HepG2 (cell line): ENCODE measurements around the gene SDC3. TPM values are rescaled to one million over a fixed set of nuclear protein-coding genes. Genes with fewer than 3 reads are reported as not detected.

Experiments used
- ATAC-seq: fragments of 200-7000 bp; cut with Tn5 transposase; 3 replicates; pipeline ENCODE4 v1.9.1; 2020; ENCODE audit warnings: mild to moderate bottlenecking, moderate library complexity
- BruUV-seq: library from RNA; stranded (reverse); fragments of 400-500 nt; replicated peaks from 2 replicates; lab custom pipeline; 2021; lab: Mats Ljungman, UMichigan
- CTCF ChIA-PET: fragments of 300-600 bp; formaldehyde crosslinking; extraction: SDS; loops from one replicate; lab custom pipeline; 2021; ENCODE audit warnings: low total read pairs, inconsistent platforms, low intra/inter-chr PET ratio; lab: Yijun Ruan, JAX
- POLR2A ChIA-PET: fragments of 350-600 bp; sonication (Branson Sonifier 250); formaldehyde crosslinking; loops from one replicate; lab custom pipeline; 2020; ENCODE audit warnings: antibody characterized with exemption, inconsistent platforms; lab: Yijun Ruan, JAX
- DNase-seq: peaks from one replicate; pipeline ENCODE4 v3.0.0-alpha.2; 2015; ENCODE audit warnings: low spot score
- FAIRE-seq: peaks from 3 replicates; lab custom pipeline; 2011; peaks lifted over from hg19 to GRCh38; lab: Jason Lieb, UNC
- H2AFZ ChIP-seq: one replicate; pipeline ENCODE4 v1.6.1; 2011; ENCODE audit warnings: low read length, inconsistent platforms
- H3K27ac ChIP-seq: fragments of 300-600 bp; 3 replicates; pipeline ENCODE4 v1.8.0; 2011; ENCODE audit warnings: mixed run types, mild to moderate bottlenecking, mixed read lengths, low read length, inconsistent platforms; ENCODE audit not compliant: insufficient read depth; ENCODE audit errors: extremely low read length
- H3K27me3 ChIP-seq, 2 experiments: fragments of 200-600 bp in 1 of 2; 2 replicates in 1 of 2; 3 replicates in 1 of 2; pipeline versions ENCODE4 v1.6.0 to v1.8.0; 2011; ENCODE audit warnings: low read length in 2 of 2, mild to moderate bottlenecking in 2 of 2, moderate library complexity in 2 of 2, inconsistent platforms in 1 of 2; ENCODE audit not compliant: insufficient read depth in 2 of 2, control insufficient read depth in 1 of 2
- H3K36me3 ChIP-seq, 2 experiments: fragments of 200-600 bp in 1 of 2; replicated peaks in 1 of 2; 2 replicates in 1 of 2; 3 replicates in 1 of 2; pipeline versions ENCODE4 v1.5.1 to v1.8.0; 2011; ENCODE audit warnings: low read length in 2 of 2, inconsistent platforms in 1 of 2; ENCODE audit not compliant: insufficient read depth in 2 of 2, control insufficient read depth in 1 of 2
- H3K4me1 ChIP-seq: 2 replicates; pipeline ENCODE4 v1.5.1; 2012; ENCODE audit warnings: low read length, inconsistent platforms; ENCODE audit not compliant: insufficient read depth
- H3K4me2 ChIP-seq: 2 replicates; pipeline ENCODE4 v1.6.0; 2011; ENCODE audit warnings: low read depth, low read length, inconsistent platforms
- H3K4me3 ChIP-seq, 3 experiments: fragments of 200-600 bp in 1 of 3; sonication (generic), shearing (Covaris generic) in 1 of 3; replicated peaks in 1 of 3; 2 replicates each; pipeline ENCODE4 v1.5.1; 2011 to 2016; ENCODE audit warnings: low read length in 3 of 3, inconsistent platforms in 2 of 3, low read depth in 2 of 3, mild to moderate bottlenecking in 2 of 3, control low read depth in 1 of 3, mixed read lengths in 1 of 3; ENCODE audit not compliant: insufficient read depth in 1 of 3
- H3K79me2 ChIP-seq: one replicate; pipeline ENCODE4 v1.6.1; 2011; ENCODE audit warnings: low read length, inconsistent platforms; ENCODE audit not compliant: insufficient read depth
- H3K9ac ChIP-seq: 2 replicates; pipeline ENCODE4 v1.6.0; 2011; ENCODE audit warnings: mild to moderate bottlenecking, low read depth, low read length, inconsistent platforms; ENCODE audit not compliant: insufficient read depth
- H3K9me3 ChIP-seq: 2 replicates; pipeline ENCODE4 v1.5.1; 2012; ENCODE audit warnings: mild to moderate bottlenecking, low read length
- H4K20me1 ChIP-seq: 2 replicates; pipeline ENCODE4 v1.6.0; 2011; ENCODE audit warnings: inconsistent platforms, mild to moderate bottlenecking, low read length, moderate library complexity; ENCODE audit not compliant: insufficient read depth
- ARID5B ChIP-seq: IDR thresholded peaks from 2 replicates; pipeline ENCODE4 v1.4.0; 2020; ENCODE audit warnings: mild to moderate bottlenecking, missing genetic modification reagents
- PITX1 ChIP-seq: sonication (generic); formaldehyde crosslinking; IDR thresholded peaks from 2 replicates; pipeline ENCODE4 v1.5.1; 2020; ENCODE audit warnings: mild to moderate bottlenecking, missing genetic modification reagents
- SP4 ChIP-seq: sonication (generic); formaldehyde crosslinking; IDR thresholded peaks from 2 replicates; pipeline ENCODE4 v1.8.1; 2023; ENCODE audit warnings: mild to moderate bottlenecking, missing genetic modification reagents
- TFAP4 ChIP-seq: sonication (generic); IDR thresholded peaks from 2 replicates; pipeline ENCODE4 v1.6.1; 2016; ENCODE audit warnings: low read depth, borderline replicate concordance
- ZBTB38 ChIP-seq: sonication (generic); formaldehyde crosslinking; IDR thresholded peaks from 2 replicates; pipeline ENCODE4 v1.5.1; 2020; ENCODE audit warnings: mild to moderate bottlenecking, missing genetic modification reagents
- ZMAT5 ChIP-seq: sonication (generic); formaldehyde crosslinking; IDR thresholded peaks from 2 replicates; pipeline ENCODE4 v1.5.0; 2020; ENCODE audit warnings: mild to moderate bottlenecking, low read depth, missing genetic modification reagents, borderline replicate concordance
- ZNF225 ChIP-seq: sonication (generic); formaldehyde crosslinking; IDR thresholded peaks from 2 replicates; pipeline ENCODE4 v1.4.0; 2020; ENCODE audit warnings: mild to moderate bottlenecking, missing genetic modification reagents
- ZNF282 ChIP-seq: fragments of 450-650 bp; IDR thresholded peaks from 2 replicates; pipeline ENCODE4 v1.6.1; 2018; ENCODE audit not compliant: partially characterized antibody
- ZNF83 ChIP-seq: sonication (generic); formaldehyde crosslinking; IDR thresholded peaks from 2 replicates; pipeline ENCODE4 v1.4.0; 2020; ENCODE audit warnings: missing genetic modification reagents, mild to moderate bottlenecking, borderline replicate concordance
- WGBS: methylation state at CpG from one replicate; pipeline ENCODE4 v1.1.6; 2017; ENCODE audit warnings: low lambda C conversion rate; 5-methylcytosine and 5-hydroxymethylcytosine counted together
- in situ Hi-C: cut with HindIII; loops from 2 replicates; pipeline ENCODE4 v1.10.0; 2017; ENCODE audit warnings: low pct_unique_long_range_greater_than_20kb; ENCODE audit not compliant: extremely low pct_ligation_motif_present
- intact Hi-C: fragments of 100-400 bp; cut with micrococcal nuclease; formaldehyde crosslinking; loops from one replicate; pipeline ENCODE4 v1.10.0; 2022; ENCODE audit not compliant: unreplicated experiment
- polyA plus RNA-seq, 8 experiments: library from polyadenylated mRNA; depleted of rRNA in 3 of 8; stranded (reverse) in 7 of 8; unstranded in 1 of 8; fragments of >200 nt; fragmentation: Illumina TruSeq in 4 of 8; extraction: Trizol in 4 of 8; gene quantifications; 2 replicates each; pipeline versions ENCODE4 v1.2.1 to v1.2.3, GENCODE V29; 2011 to 2016; ENCODE audit warnings: low read depth in 4 of 8, missing spikeins in 1 of 8, mixed read lengths in 1 of 8; ENCODE audit not compliant: insufficient read depth in 1 of 8
- total RNA-seq, 5 experiments: library from RNA; depleted of rRNA; stranded (reverse); fragments of >200 nt; fragmentation: Illumina TruSeq; extraction: Trizol; gene quantifications; 2 replicates each; pipeline ENCODE4 v1.2.3, GENCODE V29; 2016; ENCODE audit warnings: low read depth in 1 of 5

Gene SDC3
- total and polyA plus RNA-seq, 2 of the 13 experiments (the other 11 are each of a cell fraction or from before 2014, with no cell fraction given) = 0.49 to 0.84 TPM

GRCh38 chr1:30857062-30857461 is 51.5 kb downstream of the SDC3 start:
- no TSS peak for BruUV-seq
- Histone ChIP-seq H3K36me3 (no peaks in the 10 kb centered on the region), H3K27me3 (peaks cover 2 to 9% of the 10 kb centered on the region in 2 experiments; a peak in 2 of 5 replicates)
- ATAC-seq = no peak
- no peak for TF ChIP-seq SP4 (CRISPR knock-in tag)
- TF ChIP-seq ZNF282 = no peak
- no peak for TF ChIP-seq ZBTB38
- TF ChIP-seq, all 625 proteins: peak for 0
- FAIRE-seq = no peak
- no peak overlapping the region for H3K4me2 ChIP-seq
- no peaks in the 10 kb centered on the region for H3K9me3 ChIP-seq
- H2AFZ ChIP-seq = no peak overlapping the region
- no peak overlapping the region for H3K9ac ChIP-seq
- no peaks in the 10 kb centered on the region for H4K20me1 ChIP-seq
- POLR2A ChIA-PET = no interaction called here
- H3K79me2 ChIP-seq = no peaks in the 10 kb centered on the region
- H3K4me1 ChIP-seq = peaks cover 15% of the 10 kb centered on the region
- no peak overlapping the region for H3K27ac ChIP-seq
- H3K4me3 ChIP-seq = no peak overlapping the region
- no peak for DNase-seq
- intact Hi-C loops (no loop called here), in situ Hi-C loops (no loop called here)
- CTCF ChIA-PET = no interaction called here

- 21% methylated on average over 9 of the region's 14 CpGs for WGBS
- no TSS peak for BruUV-seq
Observed at GRCh38 chr1:30856260-30856790, 52.2 kb downstream of the SDC3 start.

More at GRCh38 chr1:30856260-30856790, 52.2 kb downstream of the SDC3 start:
- DNase-seq = no peak
- Histone ChIP-seq H3K4me1 (peaks cover 15% of the 10 kb centered on the region), H3K27ac (no peak overlapping the region), H4K20me1 (no peaks in the 10 kb centered on the region)
- POLR2A ChIA-PET = no interaction called here
- no peak for TF ChIP-seq ZMAT5 (CRISPR knock-in tag)
- no peak for TF ChIP-seq PITX1 (CRISPR knock-in tag)
- no peak for TF ChIP-seq ARID5B
- no peak for TF ChIP-seq ZNF225 (CRISPR knock-in tag)
- TF ChIP-seq TFAP4 = no peak
- no peak for TF ChIP-seq ZNF83 (CRISPR knock-in tag)
- TF ChIP-seq, all 625 proteins: peak for 0
- no peak overlapping the region for H3K4me3 ChIP-seq
- H3K9ac ChIP-seq = no peak overlapping the region
- intact Hi-C loops = no loop called here
- CTCF ChIA-PET = no interaction called here
- H3K36me3 ChIP-seq = no peaks in the 10 kb centered on the region
- no peaks in the 10 kb centered on the region for H3K79me2 ChIP-seq
- H3K4me2 ChIP-seq = no peak overlapping the region
- ATAC-seq = no peak
- H3K9me3 ChIP-seq = no peaks in the 10 kb centered on the region
- in situ Hi-C loops = no loop called here
- H2AFZ ChIP-seq = no peak overlapping the region
- peaks cover 2 to 9% of the 10 kb centered on the region in 2 experiments; a peak in 2 of 5 replicates for H3K27me3 ChIP-seq
- no peak for FAIRE-seq
